Activated naive CD4-positive, alpha-beta T cell treated with anti-CD3 and anti-CD28 coated beads for 36 hours (primary cell): ENCODE data around the gene STT3A. TPM values are rescaled to one million over a fixed set of nuclear protein-coding genes. Genes with fewer than 3 reads are reported as not detected.

Experiments
- CTCF ChIA-PET: fragments of 350-600 bp; sonication (Branson Sonifier 250); formaldehyde crosslinking; loops from one replicate; lab custom pipeline; 2021; ENCODE audit warnings: antibody characterized with exemption; lab: Charles Lee
- DNase-seq: peaks from one replicate; pipeline ENCODE4 v3.0.0-alpha.2; 2020
- H3K27ac Mint-ChIP-seq: one replicate; pipeline ENCODE4 v1.8.0; 2021; ENCODE audit warnings: mild to moderate bottlenecking, mixed read lengths
- H3K27me3 Mint-ChIP-seq: one replicate; pipeline ENCODE4 v1.8.0; 2021; ENCODE audit warnings: low read depth, mixed read lengths
- H3K36me3 Mint-ChIP-seq: one replicate; pipeline ENCODE4 v1.8.0; 2021; ENCODE audit warnings: low read depth, mixed read lengths
- H3K4me1 Mint-ChIP-seq: one replicate; pipeline ENCODE4 v1.8.0; 2021; ENCODE audit warnings: low read depth, mixed read lengths
- H3K4me3 Mint-ChIP-seq: one replicate; pipeline ENCODE4 v1.8.0; 2021; ENCODE audit warnings: mild to moderate bottlenecking, moderate library complexity, mixed read lengths
- H3K9me3 Mint-ChIP-seq: one replicate; pipeline ENCODE4 v1.8.0; 2021; ENCODE audit warnings: mixed read lengths
- intact Hi-C: fragments of 100-400 bp; cut with micrococcal nuclease; formaldehyde crosslinking; loops from one replicate; pipeline ENCODE4 v1.15.1; 2023
- total RNA-seq, 2 experiments: library from RNA; stranded (reverse); gene quantifications; one replicate each; pipeline ENCODE4 v1.2.3, GENCODE V29; 2021

STT3A gene
- total RNA-seq, 2 experiments from 2014 or later, result 111 to 113 TPM

- CTCF ChIA-PET, result interaction anchor here (0.9 to 1.7 kb wide), 3 partner anchors 32 to 262 kb away, joined by 3 to 5 read pairs (median 4); partner anchors contain the start of gene HYLS1
- H3K27me3 Mint-ChIP-seq, result no peaks in the 10 kb centered on the region
- H3K4me3 Mint-ChIP-seq, result peak overlapping the region; percentile 89
- no peaks in the 10 kb centered on the region for H3K9me3 Mint-ChIP-seq
- intact Hi-C loops, result loop anchor here (1.0 to 10.0 kb wide), 9 partner anchors 33 to 642 kb away; partner anchors contain the start of genes EI24, FAM118B, FOXRED1 and HYLS1
- H3K27ac Mint-ChIP-seq, result peak overlapping the region; percentile 99
- H3K4me1 Mint-ChIP-seq, result peaks cover 21% of the 10 kb centered on the region
- peak; percentile 90 for DNase-seq
- peaks cover 41% of the 10 kb centered on the region for H3K36me3 Mint-ChIP-seq
Observed at GRCh38 chr11:125625630-125626287, 33.1 kb downstream of the STT3A start.

DNA sequence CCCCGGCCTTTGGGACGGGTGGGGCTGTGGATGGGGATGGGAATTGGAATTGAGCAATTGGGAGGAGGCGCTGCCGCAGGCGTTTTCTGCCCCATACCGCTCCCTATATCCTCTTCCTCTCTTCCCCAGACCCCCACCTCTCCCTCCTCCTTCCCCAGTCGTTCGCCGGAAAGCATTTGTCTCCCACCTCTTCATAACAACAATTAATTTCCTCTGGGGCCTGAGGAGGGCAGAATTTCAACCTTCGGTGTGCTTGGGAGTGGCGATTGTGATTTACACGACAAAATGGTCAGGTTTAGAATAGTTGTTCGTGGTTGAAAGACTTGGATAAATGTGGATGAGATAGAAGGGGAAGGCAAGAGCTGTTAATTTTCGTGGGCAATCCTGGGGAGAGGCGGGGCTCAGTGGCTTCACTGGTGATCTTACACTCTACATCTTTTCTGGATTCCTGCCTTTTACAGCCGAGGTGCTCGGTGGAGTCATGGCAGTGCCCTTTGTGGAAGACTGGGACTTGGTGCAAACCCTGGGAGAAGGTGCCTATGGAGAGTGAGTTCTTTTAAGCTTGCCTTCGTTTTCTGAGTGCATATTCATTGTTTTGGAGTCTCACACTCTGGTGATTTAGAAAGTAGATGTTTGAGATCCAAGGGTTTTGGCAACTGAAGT lies 33.8 kb downstream of the STT3A start:
- Mint-ChIP-seq H3K4me3 (peak overlapping the region; percentile 89), H3K9me3 (no peaks in the 10 kb centered on the region), H3K4me1 (peaks cover 23% of the 10 kb centered on the region), H3K27ac (peak overlapping the region; percentile 99), H3K27me3 (no peaks in the 10 kb centered on the region), H3K36me3 (peaks cover 43% of the 10 kb centered on the region)
- peak; percentile 58 for DNase-seq
- CTCF ChIA-PET, result interaction anchor here (0.9 kb wide), 1 partner anchor 54 kb away, joined by 3 read pairs; the partner anchor contains the start of gene ACRV1
- intact Hi-C loops, result loop anchor here (1.0 to 10.0 kb wide), 4 partner anchors 261 to 641 kb away; partner anchors contain the start of genes FAM118B, FOXRED1, HYLS1 and RPUSD4

- H3K36me3 Mint-ChIP-seq, result peaks cover 42% of the 10 kb centered on the region
- CTCF ChIA-PET, result interaction anchor here (0.9 kb wide), 1 partner anchor 53 kb away, joined by 3 read pairs; the partner anchor contains the start of gene ACRV1
- H3K27ac Mint-ChIP-seq, result no peak overlapping the region
Observed at GRCh38 chr11:125627236-125627910, 34.7 kb downstream of the STT3A start.

DNA sequence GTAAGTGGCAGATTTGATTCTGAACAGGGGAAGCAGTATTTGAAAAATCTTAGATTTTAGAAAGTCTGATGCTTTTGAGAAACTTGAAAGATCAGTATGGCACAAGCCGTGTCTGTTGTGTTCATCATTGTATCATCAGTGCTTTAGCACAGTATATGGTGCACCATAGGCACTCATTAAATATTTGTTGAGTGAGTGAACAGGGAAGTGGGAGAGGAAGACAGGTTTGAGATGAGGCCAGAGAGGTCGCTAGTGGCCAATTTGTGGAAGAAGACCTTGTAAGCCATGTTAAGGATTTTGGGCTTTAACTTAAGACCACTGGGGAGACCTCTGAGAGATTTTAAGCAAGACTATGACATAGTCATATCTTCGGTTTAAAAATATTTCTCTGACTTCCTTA lies 45.2 kb downstream of the STT3A start:
- CTCF ChIA-PET, result no interaction called here

More at GRCh38 chr11:125627236-125627910, 34.7 kb downstream of the STT3A start:
- Mint-ChIP-seq H3K27me3 (no peaks in the 10 kb centered on the region), H3K9me3 (no peaks in the 10 kb centered on the region), H3K4me1 (peaks cover 23% of the 10 kb centered on the region), H3K4me3 (peak overlapping the region; percentile 89)
- intact Hi-C loops, result loop anchor here (5.0 to 10.0 kb wide), 2 partner anchors 587 to 640 kb away; partner anchors contain the start of genes FAM118B, FOXRED1, RPUSD4 and SRPRA
- no peak for DNase-seq

DNA sequence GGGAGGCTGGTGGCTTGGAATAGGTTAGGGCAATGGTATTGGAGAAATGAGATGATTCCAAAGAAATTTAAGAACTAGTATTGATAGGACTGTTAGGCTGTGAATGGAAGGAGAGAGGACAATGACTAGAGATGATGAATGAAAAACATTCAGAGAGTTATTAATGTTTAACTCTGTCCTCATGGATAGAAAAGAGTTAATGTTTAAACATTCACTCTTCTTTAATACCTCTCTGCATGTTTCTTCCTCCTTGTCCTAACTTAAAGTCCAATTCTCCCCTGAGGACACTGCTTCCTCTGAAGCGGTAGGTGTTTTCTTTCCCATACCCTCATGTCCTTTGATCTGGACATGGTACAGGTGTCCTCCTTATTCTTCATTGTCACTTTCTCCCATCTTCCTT lies 45.7 kb downstream of the STT3A start:
- Mint-ChIP-seq H3K4me1 (no peaks in the 10 kb centered on the region), H3K27me3 (no peaks in the 10 kb centered on the region), H3K27ac (no peak overlapping the region), H3K9me3 (no peaks in the 10 kb centered on the region), H3K4me3 (no peak overlapping the region), H3K36me3 (peaks cover 71% of the 10 kb centered on the region)
- DNase-seq, result no peak
- intact Hi-C loops, result no loop called here
- CTCF ChIA-PET, result no interaction called here

More for the DNA sequence above, 45.2 kb downstream of the STT3A start:
- no peak for DNase-seq
- no peaks in the 10 kb centered on the region for H3K9me3 Mint-ChIP-seq
- H3K27me3 Mint-ChIP-seq, result no peaks in the 10 kb centered on the region
- H3K27ac Mint-ChIP-seq, result no peak overlapping the region
- H3K36me3 Mint-ChIP-seq, result peaks cover 73% of the 10 kb centered on the region
- no peak overlapping the region for H3K4me3 Mint-ChIP-seq
- H3K4me1 Mint-ChIP-seq, result no peaks in the 10 kb centered on the region
- intact Hi-C loops, result no loop called here

DNA sequence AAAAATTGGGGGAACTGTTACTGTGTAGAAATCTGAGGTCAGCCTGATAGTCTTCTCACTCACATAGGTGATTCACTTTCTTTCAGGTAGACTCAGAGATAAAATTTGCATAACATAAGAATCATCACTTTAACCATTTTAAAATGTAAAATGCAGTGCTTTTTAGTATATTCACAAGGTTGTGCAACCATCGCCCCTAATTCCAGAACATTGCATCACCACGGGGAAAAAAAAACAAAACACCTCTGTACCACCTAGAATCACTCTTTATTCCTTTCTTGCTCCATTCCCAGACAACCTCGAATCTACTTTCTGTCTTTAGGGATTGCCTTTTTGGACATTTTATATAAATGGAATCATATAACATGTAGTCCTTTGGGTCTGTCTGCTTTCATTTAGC lies 53.2 kb downstream of the STT3A start:
- H3K4me1 Mint-ChIP-seq, result peaks cover 4% of the 10 kb centered on the region

DNA sequence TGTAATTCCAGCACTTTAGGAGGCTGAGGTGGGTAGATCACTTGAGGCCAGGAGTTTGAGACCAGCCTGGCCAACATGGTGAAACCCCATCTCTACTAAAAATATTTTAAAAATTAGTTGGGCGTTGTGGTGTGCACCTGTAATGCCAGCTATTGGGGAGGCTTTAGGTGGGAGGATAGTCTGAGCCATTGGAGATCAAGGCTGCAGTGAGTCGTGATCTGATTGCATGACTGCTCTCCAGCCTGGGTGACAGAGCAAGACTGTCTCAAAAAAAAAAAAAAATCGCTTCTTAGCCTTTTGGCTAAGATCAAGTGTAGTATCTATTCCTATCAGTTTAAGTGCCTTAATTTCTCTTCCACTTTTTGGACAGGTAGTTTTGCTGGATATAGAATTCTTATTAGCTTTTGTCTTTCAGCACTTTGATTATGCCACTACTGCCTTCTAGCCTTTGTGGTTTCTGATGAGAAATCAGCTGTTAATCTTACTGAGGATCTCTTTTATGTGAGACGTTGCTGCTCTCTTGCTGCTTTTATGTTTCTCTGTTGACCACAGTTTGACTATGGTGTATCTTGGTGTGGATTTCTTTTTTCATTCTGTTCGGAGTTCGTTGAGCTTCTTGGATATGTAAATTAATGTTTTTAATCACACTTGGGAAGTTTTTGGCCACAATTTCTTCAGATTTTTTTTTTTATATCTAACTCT lies 57.0 kb downstream of the STT3A start:
- CTCF ChIA-PET, result no interaction called here
- Mint-ChIP-seq H3K4me3 (no peak overlapping the region), H3K9me3 (no peaks in the 10 kb centered on the region), H3K4me1 (peaks cover 4% of the 10 kb centered on the region), H3K27ac (no peak overlapping the region), H3K36me3 (peaks cover 62% of the 10 kb centered on the region), H3K27me3 (no peaks in the 10 kb centered on the region)
- intact Hi-C loops, result no loop called here
- DNase-seq, result no peak

More for the DNA sequence above, 53.2 kb downstream of the STT3A start:
- no peak overlapping the region for H3K4me3 Mint-ChIP-seq
- H3K27ac Mint-ChIP-seq, result no peak overlapping the region
- CTCF ChIA-PET, result interaction anchor here (0.5 kb wide), 1 partner anchor 225 kb away, joined by 5 read pairs; no protein-coding TSS in a partner anchor
- DNase-seq, result no peak
- intact Hi-C loops, result no loop called here
- peaks cover 63% of the 10 kb centered on the region for H3K36me3 Mint-ChIP-seq
- no peaks in the 10 kb centered on the region for H3K27me3 Mint-ChIP-seq
- no peaks in the 10 kb centered on the region for H3K9me3 Mint-ChIP-seq

DNA sequence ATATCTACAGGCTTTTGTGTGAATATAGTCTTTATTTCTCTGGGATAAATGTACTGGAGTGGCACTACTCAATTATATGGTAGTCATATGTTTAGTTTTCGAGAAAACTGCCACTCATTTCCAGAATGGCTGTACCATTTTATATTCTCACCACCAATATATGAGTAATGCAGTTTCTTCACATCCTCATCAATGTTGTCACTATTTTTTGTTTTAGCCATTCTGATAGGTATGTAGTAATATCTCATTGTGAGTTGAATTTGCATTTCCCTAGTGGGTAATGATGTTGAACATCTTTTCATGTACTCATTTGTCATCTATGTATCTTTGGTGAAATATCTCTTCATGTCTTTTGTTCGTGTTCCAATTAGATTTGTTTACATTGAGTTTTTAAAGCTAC lies 70.0 kb downstream of the STT3A start:
- Mint-ChIP-seq H3K27ac (no peak overlapping the region), H3K4me3 (no peak overlapping the region), H3K9me3 (peaks cover 8% of the 10 kb centered on the region), H3K4me1 (peaks cover 10% of the 10 kb centered on the region), H3K36me3 (peaks cover 66% of the 10 kb centered on the region), H3K27me3 (no peaks in the 10 kb centered on the region)
- intact Hi-C loops, result no loop called here
- CTCF ChIA-PET, result no interaction called here
- DNase-seq, result no peak

DNA sequence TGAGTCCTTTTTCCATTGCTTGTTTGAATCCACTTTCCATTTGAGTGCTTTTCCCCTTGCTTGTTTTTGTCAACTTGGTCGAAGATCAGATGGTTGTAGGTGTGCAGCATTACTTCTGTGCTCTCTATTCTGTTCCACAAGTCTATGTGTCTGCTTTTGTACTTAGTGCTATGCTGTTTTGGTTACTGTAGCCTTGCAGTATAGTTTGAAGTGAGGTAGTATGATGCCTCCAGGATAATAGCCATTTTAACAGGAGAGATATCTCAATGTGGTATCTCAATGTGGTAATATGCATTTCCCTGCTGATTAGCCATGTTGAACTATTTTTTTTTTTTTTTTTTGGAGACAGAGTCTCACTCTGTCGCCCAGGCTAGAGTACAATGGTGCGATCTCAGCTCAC lies 71.3 kb downstream of the STT3A start:
- intact Hi-C loops, result no loop called here
- Mint-ChIP-seq H3K4me1 (peaks cover 10% of the 10 kb centered on the region), H3K9me3 (peaks cover 8% of the 10 kb centered on the region), H3K4me3 (no peak overlapping the region), H3K36me3 (peaks cover 65% of the 10 kb centered on the region), H3K27ac (no peak overlapping the region), H3K27me3 (no peaks in the 10 kb centered on the region)
- CTCF ChIA-PET, result no interaction called here
- no peak for DNase-seq

- H3K27ac Mint-ChIP-seq, result no peak overlapping the region
- H3K4me3 Mint-ChIP-seq, result no peak overlapping the region
- H3K27me3 Mint-ChIP-seq, result no peaks in the 10 kb centered on the region
- intact Hi-C loops, result no loop called here
- DNase-seq, result no peak
- peaks cover 7% of the 10 kb centered on the region for H3K4me1 Mint-ChIP-seq
- H3K9me3 Mint-ChIP-seq, result peaks cover 8% of the 10 kb centered on the region
- H3K36me3 Mint-ChIP-seq, result peaks cover 71% of the 10 kb centered on the region
- CTCF ChIA-PET, result interaction anchor here (0.6 kb wide), 1 partner anchor 85 kb away, joined by 4 read pairs; no protein-coding TSS in a partner anchor
Observed at GRCh38 chr11:125667151-125667550, 74.5 kb downstream of the STT3A start.

DNA sequence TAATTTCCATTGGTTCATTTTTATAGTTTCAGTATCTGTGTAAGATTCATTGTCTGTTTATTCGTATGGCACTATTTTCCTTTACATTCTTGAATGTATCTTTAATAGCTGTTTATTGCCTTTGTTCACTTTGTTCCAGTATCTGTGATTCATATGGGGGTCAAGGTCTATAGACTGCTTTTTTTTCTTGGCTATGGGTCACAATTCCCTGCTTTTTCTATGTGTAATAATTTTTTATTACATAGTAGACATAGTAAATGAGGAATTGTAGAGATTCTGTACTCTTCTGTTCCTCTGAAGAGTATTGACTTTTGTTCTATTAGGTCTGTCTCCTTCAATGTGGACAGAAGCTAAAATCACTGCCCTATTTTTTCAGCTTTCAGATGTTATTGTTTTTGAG lies 77.5 kb downstream of the STT3A start:
- no peak for DNase-seq
- Mint-ChIP-seq H3K27ac (no peak overlapping the region), H3K4me1 (no peaks in the 10 kb centered on the region), H3K4me3 (no peak overlapping the region), H3K9me3 (peaks cover 8% of the 10 kb centered on the region), H3K36me3 (peaks cover 44% of the 10 kb centered on the region), H3K27me3 (no peaks in the 10 kb centered on the region)
- CTCF ChIA-PET, result no interaction called here
- intact Hi-C loops, result no loop called here
